Spleen (tissue), 11 donors: ENCODE data around the gene CAMTA1. TPM values are rescaled to one million over a fixed set of nuclear protein-coding genes. Genes with fewer than 3 reads are reported as not detected.

Experiments used
- DNase-seq: peaks from one replicate; pipeline ENCODE4 v3.0.0-alpha.2; 2020
- H3K27ac ChIP-seq, 8 donors: fragments of 200-600 bp; sonication (generic) in 7 of 8; 1 replicate in 4 of 8; 2 replicates in 4 of 8; pipeline versions ENCODE4 v1.5.0 to v1.8.0; 2016 to 2021; ENCODE audit warnings: inconsistent platforms in 4 of 8, mild to moderate bottlenecking in 4 of 8, moderate library complexity in 1 of 8
- H3K27me3 ChIP-seq, 7 donors: fragments of 200-600 bp; sonication (generic) in 6 of 7; replicated peaks in 1 of 7; 1 replicate in 4 of 7; 2 replicates in 3 of 7; pipeline versions ENCODE4 v1.5.0 to v1.8.0; 2016 to 2021; ENCODE audit warnings: inconsistent platforms in 3 of 7, mild to moderate bottlenecking in 1 of 7
- H3K36me3 ChIP-seq, 6 donors: fragments of 200-600 bp; sonication (generic) in 5 of 6; 1 replicate in 4 of 6; 2 replicates in 2 of 6; pipeline versions ENCODE4 v1.5.0 to v1.8.0; 2016 to 2021; ENCODE audit warnings: inconsistent platforms in 2 of 6
- H3K4me1 ChIP-seq, 6 donors: fragments of 200-600 bp; sonication (generic) in 5 of 6; 1 replicate in 3 of 6; 2 replicates in 3 of 6; pipeline versions ENCODE4 v1.5.0 to v1.8.0; 2016 to 2021; ENCODE audit warnings: inconsistent platforms in 3 of 6
- H3K4me3 ChIP-seq, 8 donors: fragments of 200-600 bp; sonication (generic) in 7 of 8; 1 replicate in 4 of 8; 2 replicates in 4 of 8; pipeline versions ENCODE4 v1.5.0 to v1.8.0; 2016 to 2021; ENCODE audit warnings: inconsistent platforms in 4 of 8, mild to moderate bottlenecking in 4 of 8, moderate library complexity in 2 of 8
- H3K9me3 ChIP-seq, 8 donors: fragments of 200-600 bp; sonication (generic) in 7 of 8; 1 replicate in 4 of 8; 2 replicates in 4 of 8; pipeline versions ENCODE4 v1.5.0 to v1.8.0; 2016 to 2021; ENCODE audit warnings: inconsistent platforms in 4 of 8
- CTCF ChIP-seq, 11 experiments: fragments of 200-600 bp in 7 of 11; fragments of 450-650 bp in 4 of 11; sonication (generic) in 4 of 11; IDR thresholded peaks in 8 of 11; conservative IDR thresholded peaks in 3 of 11; 1 replicate in 7 of 11; 2 replicates in 4 of 11; pipeline versions ENCODE4 v1.4.0 to v1.8.0; 2016 to 2021; ENCODE audit warnings: antibody characterized with exemption in 11 of 11, inconsistent platforms in 4 of 11, mild to moderate bottlenecking in 1 of 11
- POLR2A ChIP-seq, 3 donors: fragments of 450-650 bp; IDR thresholded peaks; one replicate each; pipeline ENCODE4 v1.5.1; 2017; ENCODE audit warnings: antibody characterized with exemption in 3 of 3, mild to moderate bottlenecking in 1 of 3
- POLR2AphosphoS5 ChIP-seq, 3 donors: sonication (generic); formaldehyde crosslinking; IDR thresholded peaks; one replicate each; pipeline ENCODE4 v1.5.1; 2017; ENCODE audit warnings: antibody characterized with exemption in 3 of 3
- WGBS, 5 donors: extraction: QIAGEN DNeasy Blood & Tissue Kit in 3 of 5; methylation state at CpG; one replicate each; pipeline versions ENCODE4 v1.1.5 to v1.1.7; 2013 to 2018; 5-methylcytosine and 5-hydroxymethylcytosine counted together
- intact Hi-C: fragments of 100-400 bp; cut with DNase I; formaldehyde crosslinking; loops from one replicate; pipeline ENCODE4 v1.15.0; 2023; ENCODE audit warnings: low total_unique reads
- polyA plus RNA-seq, 3 donors: library from polyadenylated mRNA; stranded (reverse); fragments of 200-250 nt; gene quantifications; one replicate each; pipeline ENCODE4 v1.2.1, GENCODE V29; 2013
- total RNA-seq, 7 donors: library from RNA; depleted of rRNA in 3 of 7; stranded (reverse); fragments of >200 nt in 3 of 7; fragmentation: NEBNext Ultra II Directional in 4 of 7; extraction: Animal tissue kit (Norgen Biotek cat#: 25700) in 4 of 7; gene quantifications; one replicate each; pipeline versions ENCODE4 v1.1.0 to v1.2.1, GENCODE V29; 2016 to 2021
- donor health status: healthy with polysubstance abuse.
- donor health status: DM: no; HTN: no; CAD: no; lungs with moderate emphysema.
- donor health status: DM: no; HTN: no; CAD: no.
- donor health status: Bipolar disorder and iron deficiency.
- donor health status: healthy.
- donor health status: DM: no; HTN: no; CAD: no.
- donor health status: DM: yes; HTN: yes; CAD: no.

Gene CAMTA1
- total and polyA plus RNA-seq, 10 donors = 53.0 to 106 (median 77.3) TPM

GRCh38 chr1:7710859-7711258 lies 925.6 kb downstream of the CAMTA1 start:
- Histone ChIP-seq H3K36me3 (no peaks in the 10 kb centered on the region), H3K4me3 (no peak overlapping the region), H3K27me3 (peaks cover 0 to 37% (median 7%) of the 10 kb centered on the region in 7 donors), H3K4me1 (peaks cover 0 to 8% (median 2%) of the 10 kb centered on the region in 6 donors), H3K9me3 (no peaks in the 10 kb centered on the region), H3K27ac (no peak overlapping the region)
- WGBS, 5 donors = 79 to 89% (median 84%) methylated on average over 3 of the region's 3 CpGs
- DNase-seq = no peak
- TF ChIP-seq POLR2A (IDR thresholded peaks at IDR 0.05) = no peak
- no peak for TF ChIP-seq CTCF (IDR thresholded peaks at IDR 0.05 in 8 of 11, conservative IDR thresholded peaks at IDR 0.05 in 3 of 11)
- no peak for TF ChIP-seq POLR2AphosphoS5 (IDR thresholded peaks at IDR 0.05)
- intact Hi-C loops = no loop called here

- H3K4me3 ChIP-seq = no peak overlapping the region
- no peak overlapping the region for H3K27ac ChIP-seq
- DNase-seq = no peak
- 73 to 88% (median 87%) methylated on average over 8 of the region's 8 CpGs for WGBS, 5 donors
- intact Hi-C loops = no loop called here
- H3K9me3 ChIP-seq = no peaks in the 10 kb centered on the region
- TF ChIP-seq CTCF (IDR thresholded peaks at IDR 0.05 in 8 of 11, conservative IDR thresholded peaks at IDR 0.05 in 3 of 11) (no peak), POLR2A (IDR thresholded peaks at IDR 0.05) (no peak), POLR2AphosphoS5 (IDR thresholded peaks at IDR 0.05) (no peak)
- no peaks in the 10 kb centered on the region for H3K4me1 ChIP-seq
- no peaks in the 10 kb centered on the region for H3K36me3 ChIP-seq
- peaks cover 0 to 17% (median 0%) of the 10 kb centered on the region in 7 donors for H3K27me3 ChIP-seq
These were observed 927.6 kb downstream of the CAMTA1 start for GRCh38 chr1:7712731-7713323.

- no peaks in the 10 kb centered on the region for H3K36me3 ChIP-seq
- H3K4me3 ChIP-seq = no peak overlapping the region
- H3K4me1 ChIP-seq = peaks cover 0 to 11% (median 2%) of the 10 kb centered on the region in 6 donors
- DNase-seq = no peak
- intact Hi-C loops = no loop called here
- H3K9me3 ChIP-seq = no peaks in the 10 kb centered on the region
- no peak for TF ChIP-seq CTCF (IDR thresholded peaks at IDR 0.05 in 8 of 11, conservative IDR thresholded peaks at IDR 0.05 in 3 of 11)
- no peak for TF ChIP-seq POLR2AphosphoS5 (IDR thresholded peaks at IDR 0.05)
- TF ChIP-seq POLR2A (IDR thresholded peaks at IDR 0.05) = no peak
- H3K27me3 ChIP-seq = no peaks in the 10 kb centered on the region
- H3K27ac ChIP-seq = no peak overlapping the region
- WGBS, 5 donors = 69 to 86% (median 77%) methylated on average over 4 of the region's 4 CpGs
These were observed 931.3 kb downstream of the CAMTA1 start for GRCh38 chr1:7716506-7716905.

GRCh38 chr1:7717748-7718368 lies 932.6 kb downstream of the CAMTA1 start:
- TF ChIP-seq POLR2A (IDR thresholded peaks at IDR 0.05) (no peak), POLR2AphosphoS5 (IDR thresholded peaks at IDR 0.05) (no peak), CTCF (IDR thresholded peaks at IDR 0.05 in 8 of 11, conservative IDR thresholded peaks at IDR 0.05 in 3 of 11) (no peak)
- intact Hi-C loops = no loop called here
- peaks cover 0 to 11% (median 7%) of the 10 kb centered on the region in 6 donors for H3K4me1 ChIP-seq
- WGBS, 5 donors = 84 to 93% (median 92%) methylated on average over 22 of the region's 22 CpGs
- no peaks in the 10 kb centered on the region for H3K9me3 ChIP-seq
- DNase-seq = no peak
- no peaks in the 10 kb centered on the region for H3K27me3 ChIP-seq
- no peak overlapping the region for H3K27ac ChIP-seq
- H3K36me3 ChIP-seq = no peaks in the 10 kb centered on the region
- H3K4me3 ChIP-seq = no peak overlapping the region
